ENCODE results near the gene ZNF385D. TPM values are rescaled to one million over a fixed set of nuclear protein-coding genes. Genes with fewer than 3 reads are reported as not detected.

ZNF385D gene
- total RNA-seq, 1 donor: 1.7 TPM

DNA sequence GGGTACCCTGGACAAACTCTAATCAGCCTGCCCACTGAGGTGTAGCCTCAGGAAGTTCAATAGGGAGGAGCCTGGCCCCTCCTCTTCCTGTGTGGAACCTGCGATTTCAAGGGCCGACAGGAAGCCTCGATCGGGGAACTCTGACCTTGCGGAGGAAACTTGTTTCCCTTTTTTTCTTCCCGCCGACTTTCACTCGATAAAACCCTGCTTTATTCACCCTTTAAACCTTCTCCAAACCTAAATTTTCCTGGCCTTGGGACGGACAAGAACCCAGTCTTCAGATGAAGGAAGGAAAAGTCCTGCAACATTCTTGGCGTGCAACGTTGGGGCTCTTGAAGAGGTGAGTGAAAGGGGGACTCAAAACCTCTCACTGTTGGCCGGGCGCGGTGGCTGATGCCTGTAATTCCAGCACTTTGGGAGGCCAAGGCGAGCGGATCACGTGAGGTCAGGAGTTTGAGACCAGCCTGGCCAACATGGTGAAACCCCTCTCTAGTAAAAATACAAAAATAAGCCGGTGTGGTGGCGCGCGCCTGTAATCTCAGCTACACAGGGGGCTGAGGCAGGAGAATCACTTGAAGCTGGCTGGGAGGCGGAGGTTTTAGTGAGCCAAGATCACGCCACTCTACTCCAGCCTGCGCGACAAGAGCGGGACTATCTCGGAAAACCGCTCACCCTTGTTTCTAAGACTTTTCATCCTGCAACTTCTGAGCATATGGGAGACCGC is 208.2 kb downstream of the ZNF385D start:
- TF ChIP-seq, protein P1, sequence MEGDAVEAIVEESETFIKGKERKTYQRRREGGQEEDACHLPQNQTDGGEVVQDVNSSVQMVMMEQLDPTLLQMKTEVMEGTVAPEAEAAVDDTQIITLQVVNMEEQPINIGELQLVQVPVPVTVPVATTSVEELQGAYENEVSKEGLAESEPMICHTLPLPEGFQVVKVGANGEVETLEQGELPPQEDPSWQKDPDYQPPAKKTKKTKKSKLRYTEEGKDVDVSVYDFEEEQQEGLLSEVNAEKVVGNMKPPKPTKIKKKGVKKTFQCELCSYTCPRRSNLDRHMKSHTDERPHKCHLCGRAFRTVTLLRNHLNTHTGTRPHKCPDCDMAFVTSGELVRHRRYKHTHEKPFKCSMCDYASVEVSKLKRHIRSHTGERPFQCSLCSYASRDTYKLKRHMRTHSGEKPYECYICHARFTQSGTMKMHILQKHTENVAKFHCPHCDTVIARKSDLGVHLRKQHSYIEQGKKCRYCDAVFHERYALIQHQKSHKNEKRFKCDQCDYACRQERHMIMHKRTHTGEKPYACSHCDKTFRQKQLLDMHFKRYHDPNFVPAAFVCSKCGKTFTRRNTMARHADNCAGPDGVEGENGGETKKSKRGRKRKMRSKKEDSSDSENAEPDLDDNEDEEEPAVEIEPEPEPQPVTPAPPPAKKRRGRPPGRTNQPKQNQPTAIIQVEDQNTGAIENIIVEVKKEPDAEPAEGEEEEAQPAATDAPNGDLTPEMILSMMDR (IDR thresholded peaks at IDR 0.05; ENCODE audit: insufficient read depth, low read depth, low read length): no peak
- DNase-seq (ENCODE audit: low read depth): no peak
- H3K4me3 ChIP-seq (ENCODE audit: low read depth, low read length): no peak overlapping the region

DNA sequence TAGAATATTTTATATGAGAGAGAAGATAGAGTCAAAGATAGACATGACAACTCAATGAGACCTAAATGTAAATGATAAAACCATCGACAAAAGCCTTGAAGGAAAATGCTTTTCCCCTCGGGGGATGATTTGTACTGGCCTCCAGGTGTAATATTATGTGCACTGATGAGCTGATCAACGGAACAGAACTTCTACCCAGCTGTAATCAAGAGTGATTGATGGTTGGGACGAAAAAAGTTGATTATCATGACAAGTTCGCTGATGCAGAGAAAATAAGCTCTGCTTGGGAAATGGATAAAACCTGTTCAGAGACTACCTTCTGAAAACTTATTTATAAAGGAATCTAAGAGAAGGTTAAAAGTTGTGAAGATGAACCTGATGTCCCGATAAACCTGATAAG is 210.7 kb downstream of the ZNF385D start:
- no peak overlapping the region for H3K4me3 ChIP-seq (ENCODE audit: low read depth, low read length)
- TF ChIP-seq, protein P1 (IDR thresholded peaks at IDR 0.05; ENCODE audit: insufficient read depth, low read depth, low read length): no peak
- DNase-seq (ENCODE audit: low read depth): no peak

DNA sequence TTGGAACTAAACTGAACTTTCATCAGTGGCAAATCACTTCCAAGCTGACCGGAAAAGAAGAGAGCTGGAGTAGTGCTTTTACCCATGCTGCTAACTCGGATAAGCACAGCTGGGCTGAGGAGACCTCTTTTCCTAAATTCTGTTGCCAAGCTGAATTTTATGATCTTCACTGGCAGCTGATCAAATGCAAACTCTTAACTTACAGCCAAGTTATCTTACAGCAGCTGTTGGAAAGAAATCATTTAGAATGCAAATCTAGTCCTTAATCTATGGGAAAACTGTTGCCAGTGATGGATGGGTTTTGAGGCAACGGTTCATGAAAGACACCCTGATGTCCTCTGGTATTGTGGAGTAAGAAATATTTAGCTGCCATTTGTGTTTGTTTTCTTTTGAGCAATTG is 216.5 kb downstream of the ZNF385D start:
- no peak for DNase-seq (ENCODE audit: low read depth)
- no peak overlapping the region for H3K4me3 ChIP-seq (ENCODE audit: low read depth, low read length)
- TF ChIP-seq, protein P1 (IDR thresholded peaks at IDR 0.05; ENCODE audit: insufficient read depth, low read depth, low read length): no peak

DNA sequence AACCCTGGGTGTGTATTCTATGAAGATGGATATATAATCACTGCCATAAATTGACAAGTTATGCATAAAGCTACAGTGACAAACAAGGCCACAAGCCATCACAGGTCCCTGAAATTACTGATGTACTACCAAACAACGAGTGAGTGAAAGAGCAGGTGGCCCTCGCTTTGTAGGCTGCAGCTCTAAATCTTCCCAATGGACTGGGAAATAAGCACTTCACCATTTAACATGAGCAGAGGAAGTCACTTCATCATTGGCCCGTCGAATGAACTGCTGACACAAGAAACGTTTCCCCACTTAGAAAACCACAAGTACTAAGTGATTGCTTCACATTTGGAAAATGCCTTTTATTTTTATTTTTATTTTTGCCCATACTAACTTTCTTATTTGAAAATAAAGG is 218.0 kb downstream of the ZNF385D start:
- no peak overlapping the region for H3K4me3 ChIP-seq (ENCODE audit: low read depth, low read length)
- TF ChIP-seq, protein P1 (IDR thresholded peaks at IDR 0.05; ENCODE audit: insufficient read depth, low read depth, low read length): no peak
- DNase-seq (ENCODE audit: low read depth): no peak

DNA sequence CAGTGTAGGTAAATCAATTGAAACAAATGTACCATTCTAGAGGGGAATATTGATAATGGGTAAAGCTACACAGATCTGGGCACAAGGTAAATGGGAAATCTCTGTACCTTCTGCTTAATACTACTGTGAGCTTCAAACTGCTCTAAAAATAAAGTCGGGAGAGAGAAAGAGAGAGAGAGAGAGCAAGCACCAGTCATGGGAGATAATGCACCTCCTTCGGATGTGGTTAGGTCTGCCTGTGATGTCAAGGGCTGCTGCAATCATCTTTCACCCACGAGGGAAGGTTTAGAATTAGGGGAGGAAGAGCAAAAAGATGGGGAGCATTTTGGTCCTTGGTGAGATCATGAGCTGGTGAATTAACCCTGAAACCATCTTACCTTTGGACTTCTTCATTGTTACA is 219.1 kb downstream of the ZNF385D start:
- H3K4me3 ChIP-seq (ENCODE audit: low read depth, low read length): no peak overlapping the region
- TF ChIP-seq, protein P1 (IDR thresholded peaks at IDR 0.05; ENCODE audit: insufficient read depth, low read depth, low read length): no peak
- DNase-seq (ENCODE audit: low read depth): no peak

DNA sequence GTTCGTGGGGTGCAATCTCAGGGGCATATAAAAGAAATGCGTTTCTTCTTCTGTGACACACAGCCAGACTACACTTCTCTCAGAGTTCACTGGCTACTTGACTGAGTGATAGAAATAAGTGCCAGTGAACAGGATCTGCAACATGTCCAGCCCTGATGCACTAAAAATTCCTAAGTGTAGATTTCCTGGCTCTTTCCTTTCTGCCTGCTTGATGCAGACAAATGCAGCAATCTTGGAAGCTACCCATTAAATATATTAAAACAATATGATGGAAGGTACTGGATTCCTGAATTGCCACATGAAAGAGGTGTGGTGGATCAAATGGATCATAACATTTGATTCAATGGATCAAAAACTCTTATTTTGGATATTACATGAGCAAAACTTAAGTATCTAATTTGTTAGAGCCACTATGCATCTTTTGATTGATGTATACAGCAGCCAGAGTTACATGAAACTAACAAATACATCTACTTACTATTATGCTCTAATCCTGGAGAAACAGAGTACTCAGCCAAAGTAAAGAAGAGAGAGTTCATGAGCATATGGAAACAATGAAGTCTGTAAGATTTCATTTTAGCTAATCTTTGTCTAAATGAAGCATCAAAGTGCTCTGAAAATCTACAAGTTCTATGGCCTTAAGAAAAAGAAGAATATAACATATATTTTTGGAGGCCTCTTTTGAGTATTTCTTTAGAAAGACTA is 222.6 kb downstream of the ZNF385D start:
- H3K4me3 ChIP-seq (ENCODE audit: low read depth, low read length): no peak overlapping the region
- TF ChIP-seq, protein P1 (IDR thresholded peaks at IDR 0.05; ENCODE audit: insufficient read depth, low read depth, low read length): no peak
- DNase-seq (ENCODE audit: low read depth): no peak

All from fibroblast of villous mesenchyme (primary cell).